ENCODE results near the gene JADE3.

JADE3 gene

DNA sequence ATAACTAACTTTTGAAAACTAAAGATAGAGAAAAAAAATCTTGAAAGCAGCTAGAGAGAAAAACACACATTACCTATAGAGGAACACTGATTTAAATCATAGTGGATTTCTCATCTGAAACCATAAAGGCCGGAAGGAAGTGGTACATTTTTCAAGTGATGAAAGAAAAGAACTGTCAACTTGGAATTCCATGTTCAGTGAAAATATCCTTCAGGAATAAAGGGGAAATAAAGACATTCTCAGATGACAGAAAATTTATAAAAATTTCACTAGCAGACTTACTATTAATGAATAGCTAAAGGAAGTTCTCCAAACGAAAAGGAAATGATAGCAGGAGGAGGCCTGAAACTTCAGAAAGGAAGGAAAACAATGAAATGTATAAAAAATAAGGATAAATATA is 7.6 kb upstream of the JADE3 start:
- no peak overlapping the region for H3K4me2 ChIP-seq (ENCODE audit: insufficient read depth, low read length)
- no peak for ATAC-seq (ENCODE audit: insufficient read depth, low read depth)
- TF ChIP-seq, protein P1, sequence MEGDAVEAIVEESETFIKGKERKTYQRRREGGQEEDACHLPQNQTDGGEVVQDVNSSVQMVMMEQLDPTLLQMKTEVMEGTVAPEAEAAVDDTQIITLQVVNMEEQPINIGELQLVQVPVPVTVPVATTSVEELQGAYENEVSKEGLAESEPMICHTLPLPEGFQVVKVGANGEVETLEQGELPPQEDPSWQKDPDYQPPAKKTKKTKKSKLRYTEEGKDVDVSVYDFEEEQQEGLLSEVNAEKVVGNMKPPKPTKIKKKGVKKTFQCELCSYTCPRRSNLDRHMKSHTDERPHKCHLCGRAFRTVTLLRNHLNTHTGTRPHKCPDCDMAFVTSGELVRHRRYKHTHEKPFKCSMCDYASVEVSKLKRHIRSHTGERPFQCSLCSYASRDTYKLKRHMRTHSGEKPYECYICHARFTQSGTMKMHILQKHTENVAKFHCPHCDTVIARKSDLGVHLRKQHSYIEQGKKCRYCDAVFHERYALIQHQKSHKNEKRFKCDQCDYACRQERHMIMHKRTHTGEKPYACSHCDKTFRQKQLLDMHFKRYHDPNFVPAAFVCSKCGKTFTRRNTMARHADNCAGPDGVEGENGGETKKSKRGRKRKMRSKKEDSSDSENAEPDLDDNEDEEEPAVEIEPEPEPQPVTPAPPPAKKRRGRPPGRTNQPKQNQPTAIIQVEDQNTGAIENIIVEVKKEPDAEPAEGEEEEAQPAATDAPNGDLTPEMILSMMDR (IDR thresholded peaks at IDR 0.05; ENCODE audit: borderline replicate concordance, extremely low read depth, low read length, poor library complexity, severe bottlenecking): no peak
- no peak for TF ChIP-seq EZH2 (IDR thresholded peaks at IDR 0.05; ENCODE audit: borderline replicate concordance, low read depth, low read length, severe bottlenecking)

DNA sequence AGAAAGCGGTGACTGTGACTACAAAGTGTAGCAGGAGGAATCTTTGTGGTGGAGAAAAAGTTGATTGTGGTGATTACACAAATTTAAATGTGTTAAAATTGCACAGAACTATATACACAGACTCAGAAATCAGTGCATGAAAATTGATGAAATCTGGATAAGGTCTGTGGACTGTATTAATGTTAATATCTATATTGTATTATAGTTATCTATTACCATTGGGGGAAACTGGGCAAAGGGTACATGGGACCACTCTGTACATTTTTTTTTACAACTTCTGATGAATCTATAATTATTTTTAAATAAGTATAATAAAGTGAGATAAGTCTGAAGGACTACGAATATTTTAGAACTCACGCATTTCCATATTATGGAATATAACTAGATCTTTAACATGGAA is 1.8 kb upstream of the JADE3 start:
- no peaks in the 10 kb centered on the region for H3K9me3 ChIP-seq (ENCODE audit: insufficient read depth, low read length, severe bottlenecking)
- peaks cover 16% of the 10 kb centered on the region for H4K20me1 ChIP-seq (ENCODE audit: insufficient read depth, low read length)
- ATAC-seq (ENCODE audit: insufficient read depth, low read depth): no peak
- H3K4me1 ChIP-seq (ENCODE audit: insufficient read depth, low read length): peaks cover 23% of the 10 kb centered on the region
- no peak overlapping the region for H3K4me3 ChIP-seq (ENCODE audit: low read depth in 1 of 2, low read length in 2 of 2)
- no peak overlapping the region for H2AFZ ChIP-seq (ENCODE audit: low read depth, low read length)
- TF ChIP-seq EZH2 (IDR thresholded peaks at IDR 0.05; ENCODE audit: borderline replicate concordance, low read depth, low read length, severe bottlenecking): no peak
- TF ChIP-seq, protein P1 (IDR thresholded peaks at IDR 0.05; ENCODE audit: borderline replicate concordance, extremely low read depth, low read length, poor library complexity, severe bottlenecking): no peak
- DNase-seq: no peak
- no peak overlapping the region for H3K27ac ChIP-seq (ENCODE audit: low read length)
- H3K9ac ChIP-seq (ENCODE audit: low read depth, low read length): no peak overlapping the region
- H3K79me2 ChIP-seq (ENCODE audit: insufficient read depth, low read length): peaks cover 21% of the 10 kb centered on the region
- H3K36me3 ChIP-seq (ENCODE audit: insufficient read depth, low read length): no peaks in the 10 kb centered on the region
- no peaks in the 10 kb centered on the region for H3K27me3 ChIP-seq (ENCODE audit: insufficient read depth, low read length, poor library complexity)
- no peak overlapping the region for H3K4me2 ChIP-seq (ENCODE audit: insufficient read depth, low read length)

More for the DNA sequence above, 7.6 kb upstream of the JADE3 start:
- Histone ChIP-seq H3K36me3 (ENCODE audit: insufficient read depth, low read length) (no peaks in the 10 kb centered on the region), H3K4me3 (ENCODE audit: low read depth in 1 of 2, low read length in 2 of 2) (no peak overlapping the region), H3K79me2 (ENCODE audit: insufficient read depth, low read length) (no peaks in the 10 kb centered on the region), H3K9ac (ENCODE audit: low read depth, low read length) (no peak overlapping the region), H3K9me3 (ENCODE audit: insufficient read depth, low read length, severe bottlenecking) (no peaks in the 10 kb centered on the region), H2AFZ (ENCODE audit: low read depth, low read length) (no peak overlapping the region), H3K27ac (ENCODE audit: low read length) (no peak overlapping the region), H4K20me1 (ENCODE audit: insufficient read depth, low read length) (no peaks in the 10 kb centered on the region), H3K4me1 (ENCODE audit: insufficient read depth, low read length) (peaks cover 12% of the 10 kb centered on the region), H3K27me3 (ENCODE audit: insufficient read depth, low read length, poor library complexity) (no peaks in the 10 kb centered on the region)
- no peak for DNase-seq

DNA sequence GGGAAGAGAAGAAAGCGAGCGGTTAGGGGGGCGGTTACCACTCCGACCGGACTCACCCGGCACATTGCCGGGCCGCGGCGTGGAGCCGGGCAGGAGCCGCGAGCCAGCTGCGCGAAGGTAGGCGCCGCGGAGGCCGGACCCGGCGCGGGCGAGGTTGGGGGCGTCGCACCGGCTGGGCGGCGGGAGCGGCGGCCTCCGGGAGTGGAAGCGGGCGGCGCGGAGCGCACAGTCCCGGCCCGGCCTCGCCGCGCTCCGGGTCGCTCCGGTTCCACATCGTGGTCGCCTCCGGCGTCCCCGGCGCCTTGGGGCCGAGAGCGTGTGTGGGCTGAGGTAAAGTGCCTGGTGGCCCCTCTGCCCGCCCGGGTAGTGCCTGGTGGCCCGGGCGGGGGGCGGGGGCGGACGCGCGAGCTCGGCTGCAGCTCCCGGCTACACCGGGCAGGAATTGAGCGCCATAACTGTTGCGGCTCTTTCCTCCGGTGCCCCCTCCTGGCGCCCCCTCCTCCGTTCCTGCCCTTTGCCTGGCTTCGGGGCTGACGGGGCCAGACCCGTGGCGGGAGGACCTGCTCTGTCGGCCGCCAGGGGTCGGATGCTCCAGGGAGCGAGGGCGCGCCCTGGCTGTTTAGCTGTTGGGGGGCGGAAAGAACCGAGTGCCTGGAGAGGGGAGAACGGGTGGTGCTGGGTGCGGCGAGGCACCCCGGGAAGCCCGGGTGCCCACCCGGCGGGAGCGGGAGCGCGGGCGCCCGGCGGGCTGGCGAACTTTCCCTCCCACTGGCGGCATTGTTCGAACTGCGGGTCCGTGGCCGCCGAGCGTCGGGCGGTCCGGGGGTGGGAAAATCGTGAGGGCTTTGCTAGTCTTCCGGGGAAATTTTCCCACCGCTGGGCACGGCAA is 626 bp downstream of the JADE3 start:
- Histone ChIP-seq H3K27me3 (ENCODE audit: insufficient read depth, low read length, poor library complexity) (no peaks in the 10 kb centered on the region), H3K36me3 (ENCODE audit: insufficient read depth, low read length) (no peaks in the 10 kb centered on the region), H3K4me3 (ENCODE audit: low read depth in 1 of 2, low read length in 2 of 2) (peak overlapping the region; percentile 77 to 81), H4K20me1 (ENCODE audit: insufficient read depth, low read length) (peaks cover 26% of the 10 kb centered on the region), H3K27ac (ENCODE audit: low read length) (peak overlapping the region; percentile 65), H3K79me2 (ENCODE audit: insufficient read depth, low read length) (peaks cover 46% of the 10 kb centered on the region), H3K9ac (ENCODE audit: low read depth, low read length) (peak overlapping the region; percentile 72), H3K4me2 (ENCODE audit: insufficient read depth, low read length) (peak overlapping the region; percentile 89), H3K4me1 (ENCODE audit: insufficient read depth, low read length) (peaks cover 25% of the 10 kb centered on the region), H2AFZ (ENCODE audit: low read depth, low read length) (peak overlapping the region; percentile 76), H3K9me3 (ENCODE audit: insufficient read depth, low read length, severe bottlenecking) (no peaks in the 10 kb centered on the region)
- DNase-seq: peak; percentile 63
- peak; percentile 69 for ATAC-seq (ENCODE audit: insufficient read depth, low read depth)
- TF ChIP-seq, protein P1 (IDR thresholded peaks at IDR 0.05; ENCODE audit: borderline replicate concordance, extremely low read depth, low read length, poor library complexity, severe bottlenecking): peak; percentile 63
- no peak for TF ChIP-seq EZH2 (IDR thresholded peaks at IDR 0.05; ENCODE audit: borderline replicate concordance, low read depth, low read length, severe bottlenecking)

Data from DND-41 (cell line).